ENCODE measurements around the gene PKP4. TPM values are rescaled to one million over a fixed set of nuclear protein-coding genes. Genes with fewer than 3 reads are reported as not detected.

PKP4 gene
- total and polyA plus RNA-seq, 2 experiments from 2014 or later = 35.7 to 92.3 TPM

DNA sequence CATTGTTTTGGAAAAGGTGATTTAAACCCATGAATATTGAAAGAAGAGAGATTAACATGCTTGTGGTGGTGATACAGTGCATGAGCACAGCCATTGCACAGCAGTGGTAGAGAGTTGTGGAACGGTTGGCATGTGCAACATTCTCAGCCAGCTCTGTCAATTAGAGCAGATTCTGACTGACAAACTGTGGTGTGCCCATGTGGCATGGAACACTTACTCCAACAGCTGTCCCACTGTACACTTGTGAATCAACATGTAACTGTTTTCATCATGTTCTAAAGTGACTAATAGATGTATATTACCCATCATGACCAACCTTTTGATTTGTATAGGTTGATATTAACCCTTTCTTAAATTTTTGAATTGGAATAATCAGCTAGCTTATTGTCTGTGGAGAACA, 55.6 kb downstream of the PKP4 start:
- H3K4me2 ChIP-seq = no peak overlapping the region
- Mint-ChIP-seq H3K4me1 (peaks cover 24% of the 10 kb centered on the region), H3K27ac (no peak overlapping the region), H3K36me3 (ENCODE audit: low read depth) (0 out of 3 replicates have a peak, but pooled peaks cover 2% of the 10 kb centered on the region), H3K4me3 (no peak overlapping the region), H3K27me3 (ENCODE audit: insufficient read depth, low read depth, poor library complexity) (peaks cover 4% of the 10 kb centered on the region), H3K9me3 (no peaks in the 10 kb centered on the region)
- no peaks in the 10 kb centered on the region for H3K36me3 ChIP-seq (ENCODE audit: insufficient read depth)
- H3K27me3 ChIP-seq (ENCODE audit: insufficient read depth) = no peaks in the 10 kb centered on the region
- H3F3A ChIP-seq (replicated peaks; ENCODE audit: low read depth) = no peaks in the 10 kb centered on the region
- TF ChIP-seq JUNB (IDR thresholded peaks at IDR 0.05; ENCODE audit: unreplicated experiment) = no peak
- TF ChIP-seq EZH2phosphoT487 (IDR thresholded peaks at IDR 0.05; ENCODE audit: unreplicated experiment) = no peak
- TF ChIP-seq, protein P1, sequence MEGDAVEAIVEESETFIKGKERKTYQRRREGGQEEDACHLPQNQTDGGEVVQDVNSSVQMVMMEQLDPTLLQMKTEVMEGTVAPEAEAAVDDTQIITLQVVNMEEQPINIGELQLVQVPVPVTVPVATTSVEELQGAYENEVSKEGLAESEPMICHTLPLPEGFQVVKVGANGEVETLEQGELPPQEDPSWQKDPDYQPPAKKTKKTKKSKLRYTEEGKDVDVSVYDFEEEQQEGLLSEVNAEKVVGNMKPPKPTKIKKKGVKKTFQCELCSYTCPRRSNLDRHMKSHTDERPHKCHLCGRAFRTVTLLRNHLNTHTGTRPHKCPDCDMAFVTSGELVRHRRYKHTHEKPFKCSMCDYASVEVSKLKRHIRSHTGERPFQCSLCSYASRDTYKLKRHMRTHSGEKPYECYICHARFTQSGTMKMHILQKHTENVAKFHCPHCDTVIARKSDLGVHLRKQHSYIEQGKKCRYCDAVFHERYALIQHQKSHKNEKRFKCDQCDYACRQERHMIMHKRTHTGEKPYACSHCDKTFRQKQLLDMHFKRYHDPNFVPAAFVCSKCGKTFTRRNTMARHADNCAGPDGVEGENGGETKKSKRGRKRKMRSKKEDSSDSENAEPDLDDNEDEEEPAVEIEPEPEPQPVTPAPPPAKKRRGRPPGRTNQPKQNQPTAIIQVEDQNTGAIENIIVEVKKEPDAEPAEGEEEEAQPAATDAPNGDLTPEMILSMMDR (conservative IDR thresholded peaks at IDR 0.05; ENCODE audit: low read depth in 2 of 2) = no peak
- no peak for TF ChIP-seq ETS1 (IDR thresholded peaks at IDR 0.05)
- no peak for TF ChIP-seq ZNF114 (CRISPR knock-in tag; IDR thresholded peaks at IDR 0.05)
- TF ChIP-seq EZH2 (IDR thresholded peaks at IDR 0.05; ENCODE audit: low read depth, unreplicated experiment) = no peak
- TF ChIP-seq STAT1 (IDR thresholded peaks at IDR 0.05; ENCODE audit: unreplicated experiment) = no peak
- TF ChIP-seq POLR2AphosphoS5 (IDR thresholded peaks at IDR 0.05; ENCODE audit: low read depth) = no peak
- TF ChIP-seq, protein P2, sequence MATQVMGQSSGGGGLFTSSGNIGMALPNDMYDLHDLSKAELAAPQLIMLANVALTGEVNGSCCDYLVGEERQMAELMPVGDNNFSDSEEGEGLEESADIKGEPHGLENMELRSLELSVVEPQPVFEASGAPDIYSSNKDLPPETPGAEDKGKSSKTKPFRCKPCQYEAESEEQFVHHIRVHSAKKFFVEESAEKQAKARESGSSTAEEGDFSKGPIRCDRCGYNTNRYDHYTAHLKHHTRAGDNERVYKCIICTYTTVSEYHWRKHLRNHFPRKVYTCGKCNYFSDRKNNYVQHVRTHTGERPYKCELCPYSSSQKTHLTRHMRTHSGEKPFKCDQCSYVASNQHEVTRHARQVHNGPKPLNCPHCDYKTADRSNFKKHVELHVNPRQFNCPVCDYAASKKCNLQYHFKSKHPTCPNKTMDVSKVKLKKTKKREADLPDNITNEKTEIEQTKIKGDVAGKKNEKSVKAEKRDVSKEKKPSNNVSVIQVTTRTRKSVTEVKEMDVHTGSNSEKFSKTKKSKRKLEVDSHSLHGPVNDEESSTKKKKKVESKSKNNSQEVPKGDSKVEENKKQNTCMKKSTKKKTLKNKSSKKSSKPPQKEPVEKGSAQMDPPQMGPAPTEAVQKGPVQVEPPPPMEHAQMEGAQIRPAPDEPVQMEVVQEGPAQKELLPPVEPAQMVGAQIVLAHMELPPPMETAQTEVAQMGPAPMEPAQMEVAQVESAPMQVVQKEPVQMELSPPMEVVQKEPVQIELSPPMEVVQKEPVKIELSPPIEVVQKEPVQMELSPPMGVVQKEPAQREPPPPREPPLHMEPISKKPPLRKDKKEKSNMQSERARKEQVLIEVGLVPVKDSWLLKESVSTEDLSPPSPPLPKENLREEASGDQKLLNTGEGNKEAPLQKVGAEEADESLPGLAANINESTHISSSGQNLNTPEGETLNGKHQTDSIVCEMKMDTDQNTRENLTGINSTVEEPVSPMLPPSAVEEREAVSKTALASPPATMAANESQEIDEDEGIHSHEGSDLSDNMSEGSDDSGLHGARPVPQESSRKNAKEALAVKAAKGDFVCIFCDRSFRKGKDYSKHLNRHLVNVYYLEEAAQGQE (IDR thresholded peaks at IDR 0.05; ENCODE audit: unreplicated experiment) = no peak
- no peak for TF ChIP-seq NANOG (IDR thresholded peaks at IDR 0.05; ENCODE audit: borderline replicate concordance)
- TF ChIP-seq CREB1 (CRISPR knock-in tag; IDR thresholded peaks at IDR 0.05; ENCODE audit: low read depth) = no peak
- TF ChIP-seq, protein P3, sequence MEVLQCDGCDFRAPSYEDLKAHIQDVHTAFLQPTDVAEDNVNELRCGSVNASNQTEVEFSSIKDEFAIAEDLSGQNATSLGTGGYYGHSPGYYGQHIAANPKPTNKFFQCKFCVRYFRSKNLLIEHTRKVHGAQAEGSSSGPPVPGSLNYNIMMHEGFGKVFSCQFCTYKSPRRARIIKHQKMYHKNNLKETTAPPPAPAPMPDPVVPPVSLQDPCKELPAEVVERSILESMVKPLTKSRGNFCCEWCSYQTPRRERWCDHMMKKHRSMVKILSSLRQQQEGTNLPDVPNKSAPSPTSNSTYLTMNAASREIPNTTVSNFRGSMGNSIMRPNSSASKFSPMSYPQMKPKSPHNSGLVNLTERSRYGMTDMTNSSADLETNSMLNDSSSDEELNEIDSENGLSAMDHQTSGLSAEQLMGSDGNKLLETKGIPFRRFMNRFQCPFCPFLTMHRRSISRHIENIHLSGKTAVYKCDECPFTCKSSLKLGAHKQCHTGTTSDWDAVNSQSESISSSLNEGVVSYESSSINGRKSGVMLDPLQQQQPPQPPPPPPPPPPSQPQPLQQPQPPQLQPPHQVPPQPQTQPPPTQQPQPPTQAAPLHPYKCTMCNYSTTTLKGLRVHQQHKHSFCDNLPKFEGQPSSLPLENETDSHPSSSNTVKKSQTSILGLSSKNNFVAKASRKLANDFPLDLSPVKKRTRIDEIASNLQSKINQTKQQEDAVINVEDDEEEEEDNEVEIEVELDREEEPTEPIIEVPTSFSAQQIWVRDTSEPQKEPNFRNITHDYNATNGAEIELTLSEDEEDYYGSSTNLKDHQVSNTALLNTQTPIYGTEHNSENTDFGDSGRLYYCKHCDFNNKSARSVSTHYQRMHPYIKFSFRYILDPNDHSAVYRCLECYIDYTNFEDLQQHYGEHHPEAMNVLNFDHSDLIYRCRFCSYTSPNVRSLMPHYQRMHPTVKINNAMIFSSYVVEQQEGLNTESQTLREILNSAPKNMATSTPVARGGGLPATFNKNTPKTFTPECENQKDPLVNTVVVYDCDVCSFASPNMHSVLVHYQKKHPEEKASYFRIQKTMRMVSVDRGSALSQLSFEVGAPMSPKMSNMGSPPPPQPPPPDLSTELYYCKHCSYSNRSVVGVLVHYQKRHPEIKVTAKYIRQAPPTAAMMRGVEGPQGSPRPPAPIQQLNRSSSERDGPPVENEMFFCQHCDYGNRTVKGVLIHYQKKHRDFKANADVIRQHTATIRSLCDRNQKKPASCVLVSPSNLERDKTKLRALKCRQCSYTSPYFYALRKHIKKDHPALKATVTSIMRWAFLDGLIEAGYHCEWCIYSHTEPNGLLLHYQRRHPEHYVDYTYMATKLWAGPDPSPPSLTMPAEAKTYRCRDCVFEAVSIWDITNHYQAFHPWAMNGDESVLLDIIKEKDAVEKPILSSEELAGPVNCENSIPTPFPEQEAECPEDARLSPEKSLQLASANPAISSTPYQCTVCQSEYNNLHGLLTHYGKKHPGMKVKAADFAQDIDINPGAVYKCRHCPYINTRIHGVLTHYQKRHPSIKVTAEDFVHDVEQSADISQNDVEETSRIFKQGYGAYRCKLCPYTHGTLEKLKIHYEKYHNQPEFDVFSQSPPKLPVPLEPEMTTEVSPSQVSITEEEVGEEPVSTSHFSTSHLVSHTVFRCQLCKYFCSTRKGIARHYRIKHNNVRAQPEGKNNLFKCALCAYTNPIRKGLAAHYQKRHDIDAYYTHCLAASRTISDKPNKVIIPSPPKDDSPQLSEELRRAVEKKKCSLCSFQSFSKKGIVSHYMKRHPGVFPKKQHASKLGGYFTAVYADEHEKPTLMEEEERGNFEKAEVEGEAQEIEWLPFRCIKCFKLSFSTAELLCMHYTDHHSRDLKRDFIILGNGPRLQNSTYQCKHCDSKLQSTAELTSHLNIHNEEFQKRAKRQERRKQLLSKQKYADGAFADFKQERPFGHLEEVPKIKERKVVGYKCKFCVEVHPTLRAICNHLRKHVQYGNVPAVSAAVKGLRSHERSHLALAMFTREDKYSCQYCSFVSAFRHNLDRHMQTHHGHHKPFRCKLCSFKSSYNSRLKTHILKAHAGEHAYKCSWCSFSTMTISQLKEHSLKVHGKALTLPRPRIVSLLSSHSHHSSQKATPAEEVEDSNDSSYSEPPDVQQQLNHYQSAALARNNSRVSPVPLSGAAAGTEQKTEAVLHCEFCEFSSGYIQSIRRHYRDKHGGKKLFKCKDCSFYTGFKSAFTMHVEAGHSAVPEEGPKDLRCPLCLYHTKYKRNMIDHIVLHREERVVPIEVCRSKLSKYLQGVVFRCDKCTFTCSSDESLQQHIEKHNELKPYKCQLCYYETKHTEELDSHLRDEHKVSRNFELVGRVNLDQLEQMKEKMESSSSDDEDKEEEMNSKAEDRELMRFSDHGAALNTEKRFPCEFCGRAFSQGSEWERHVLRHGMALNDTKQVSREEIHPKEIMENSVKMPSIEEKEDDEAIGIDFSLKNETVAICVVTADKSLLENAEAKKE (CRISPR knock-in tag; IDR thresholded peaks at IDR 0.05) = no peak
- TF ChIP-seq ZNF331 (CRISPR knock-in tag; IDR thresholded peaks at IDR 0.05; ENCODE audit: low read depth) = no peak
- H3K4me1 ChIP-seq (ENCODE audit: insufficient read depth) = peaks cover 16% of the 10 kb centered on the region
- H3K27ac ChIP-seq (ENCODE audit: low read depth) = no peak overlapping the region
- H3K9me2 ChIP-seq (ENCODE audit: insufficient read depth) = no peaks in the 10 kb centered on the region
- ATAC-seq (no peak), DNase-seq (ENCODE audit: low spot score) (no peak)
- H4K20me1 ChIP-seq (replicated peaks; ENCODE audit: insufficient read depth) = peaks cover 12% of the 10 kb centered on the region; the same call in 1 of the 2 replicates
- peaks cover 95% of the 10 kb centered on the region for H3K79me2 ChIP-seq (replicated peaks; ENCODE audit: insufficient read depth)
- no peak overlapping the region for H2AFZ ChIP-seq
- H3K4me3 ChIP-seq = no peak overlapping the region
